Neural progenitor cell (in vitro differentiated cells): Measurements from ENCODE around the gene C12orf75. TPM values are rescaled to one million over a fixed set of nuclear protein-coding genes. Genes with fewer than 3 reads are reported as not detected.

Experiments used
- DNase-seq: peaks from one replicate; pipeline ENCODE4 v3.0.0-alpha.2; 2016; ENCODE audit warnings: low spot score
- H2AFZ ChIP-seq: fragments of 200-600 bp; sonication (generic); replicated peaks from 2 replicates; pipeline ENCODE4 v1.6.1; 2016; ENCODE audit warnings: antibody characterized with exemption
- H3F3A ChIP-seq: fragments of 200-600 bp; sonication (generic); 2 replicates; pipeline ENCODE4 v1.6.1; 2016; ENCODE audit warnings: antibody characterized with exemption, low read depth
- H3K27ac ChIP-seq: fragments of 200-600 bp; sonication (generic); 2 replicates; pipeline ENCODE4 v1.5.1; 2016; ENCODE audit warnings: mild to moderate bottlenecking
- H3K27me3 ChIP-seq: fragments of 200-600 bp; sonication (generic); 2 replicates; pipeline ENCODE4 v1.6.1; 2016; ENCODE audit warnings: mild to moderate bottlenecking, moderate library complexity
- H3K36me3 ChIP-seq: fragments of 200-600 bp; sonication (generic); 2 replicates; pipeline ENCODE4 v1.5.1; 2016
- H3K4me1 ChIP-seq: fragments of 200-600 bp; sonication (generic); 2 replicates; pipeline ENCODE4 v1.6.1; 2016; ENCODE audit warnings: mixed run types
- H3K4me2 ChIP-seq: fragments of 200-600 bp; sonication (generic); 2 replicates; pipeline ENCODE4 v1.6.1; 2016
- H3K4me3 ChIP-seq: fragments of 200-600 bp; sonication (generic); 2 replicates; pipeline ENCODE4 v1.5.1; 2016
- H3K79me2 ChIP-seq: fragments of 200-600 bp; sonication (generic); 2 replicates; pipeline ENCODE4 v1.6.1; 2016; ENCODE audit warnings: low read depth
- H3K9ac ChIP-seq: fragments of 200-600 bp; sonication (generic); 2 replicates; pipeline ENCODE4 v1.6.1; 2016
- H3K9me3 ChIP-seq: fragments of 200-600 bp; sonication (generic); 2 replicates; pipeline ENCODE4 v1.5.1; 2016; ENCODE audit warnings: low read depth
- H4K20me1 ChIP-seq: fragments of 200-600 bp; sonication (generic); 2 replicates; pipeline ENCODE4 v1.6.1; 2016; ENCODE audit warnings: low read depth
- H3K27ac Mint-ChIP-seq: 3 replicates; pipeline ENCODE4 v1.8.0; 2021; ENCODE audit warnings: mixed read lengths
- H3K27me3 Mint-ChIP-seq: 2 replicates; pipeline ENCODE4 v1.8.0; 2022; ENCODE audit warnings: low read depth, mild to moderate bottlenecking, inconsistent platforms, moderate library complexity, mixed read lengths; ENCODE audit not compliant: insufficient read depth
- H3K36me3 Mint-ChIP-seq: 3 replicates; pipeline ENCODE4 v1.8.0; 2021; ENCODE audit warnings: mixed read lengths
- H3K4me1 Mint-ChIP-seq: 3 replicates; pipeline ENCODE4 v1.8.0; 2021; ENCODE audit warnings: mixed read lengths
- H3K4me3 Mint-ChIP-seq: 3 replicates; pipeline ENCODE4 v1.8.0; 2021; ENCODE audit warnings: mild to moderate bottlenecking, moderate library complexity, mixed read lengths
- H3K9me3 Mint-ChIP-seq: 3 replicates; pipeline ENCODE4 v1.8.0; 2020; ENCODE audit warnings: mixed read lengths
- EZH2 ChIP-seq: fragments of 200-600 bp; sonication (generic); IDR thresholded peaks from 2 replicates; pipeline ENCODE4 v1.6.1; 2017; ENCODE audit warnings: antibody characterized with exemption, mild to moderate bottlenecking, moderate library complexity
- EZH2phosphoT487 ChIP-seq: fragments of 200-600 bp; sonication (generic); IDR thresholded peaks from 2 replicates; pipeline ENCODE4 v1.6.1; 2017; ENCODE audit warnings: antibody characterized with exemption
- total RNA-seq: library from RNA; depleted of rRNA; stranded (reverse); fragments of >200 nt; gene quantifications from 2 replicates; pipeline ENCODE4 v1.2.3, GENCODE V29; 2015; ENCODE audit warnings: low replicate concordance
- TF ChIP-seq, protein P1 (sequence below): fragments of 200-600 bp; sonication (generic); IDR thresholded peaks from 2 replicates; pipeline ENCODE4 v1.5.1; 2017; ENCODE audit warnings: antibody characterized with exemption, mild to moderate bottlenecking

Gene C12orf75
- total RNA-seq, 1 donor from 2014 or later: 59.9 TPM

DNA sequence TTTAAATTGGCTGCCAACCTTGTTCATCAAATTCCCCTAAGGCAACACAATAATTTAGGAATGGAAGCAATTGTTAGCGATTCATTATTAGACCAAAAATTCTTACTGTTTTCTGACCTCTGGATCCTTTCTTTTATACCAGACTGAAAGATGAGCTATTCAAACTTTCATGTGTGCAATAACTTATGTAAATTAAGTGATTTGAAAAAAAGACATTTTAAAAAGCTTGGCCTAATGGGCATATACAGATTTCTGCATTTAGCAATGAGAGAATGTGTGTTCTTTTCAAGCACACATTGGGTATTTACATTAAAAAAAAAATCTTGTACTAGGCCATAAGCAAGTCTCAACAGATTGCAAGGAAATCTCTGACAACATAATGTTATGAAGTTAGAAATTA is 65.5 kb downstream of the C12orf75 start:
- Histone ChIP-seq H3K4me2 (no peak overlapping the region), H3K27me3 (no peaks in the 10 kb centered on the region), H3K9me3 (no peaks in the 10 kb centered on the region), H2AFZ (no peak overlapping the region), H4K20me1 (no peaks in the 10 kb centered on the region), H3F3A (no peaks in the 10 kb centered on the region), H3K4me3 (no peak overlapping the region), H3K9ac (no peak overlapping the region), H3K4me1 (no peaks in the 10 kb centered on the region), H3K79me2 (no peaks in the 10 kb centered on the region), H3K36me3 (no peaks in the 10 kb centered on the region), H3K27ac (no peak overlapping the region)
- TF ChIP-seq, protein P1, sequence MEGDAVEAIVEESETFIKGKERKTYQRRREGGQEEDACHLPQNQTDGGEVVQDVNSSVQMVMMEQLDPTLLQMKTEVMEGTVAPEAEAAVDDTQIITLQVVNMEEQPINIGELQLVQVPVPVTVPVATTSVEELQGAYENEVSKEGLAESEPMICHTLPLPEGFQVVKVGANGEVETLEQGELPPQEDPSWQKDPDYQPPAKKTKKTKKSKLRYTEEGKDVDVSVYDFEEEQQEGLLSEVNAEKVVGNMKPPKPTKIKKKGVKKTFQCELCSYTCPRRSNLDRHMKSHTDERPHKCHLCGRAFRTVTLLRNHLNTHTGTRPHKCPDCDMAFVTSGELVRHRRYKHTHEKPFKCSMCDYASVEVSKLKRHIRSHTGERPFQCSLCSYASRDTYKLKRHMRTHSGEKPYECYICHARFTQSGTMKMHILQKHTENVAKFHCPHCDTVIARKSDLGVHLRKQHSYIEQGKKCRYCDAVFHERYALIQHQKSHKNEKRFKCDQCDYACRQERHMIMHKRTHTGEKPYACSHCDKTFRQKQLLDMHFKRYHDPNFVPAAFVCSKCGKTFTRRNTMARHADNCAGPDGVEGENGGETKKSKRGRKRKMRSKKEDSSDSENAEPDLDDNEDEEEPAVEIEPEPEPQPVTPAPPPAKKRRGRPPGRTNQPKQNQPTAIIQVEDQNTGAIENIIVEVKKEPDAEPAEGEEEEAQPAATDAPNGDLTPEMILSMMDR: no peak
- TF ChIP-seq EZH2phosphoT487: no peak
- no peak for TF ChIP-seq EZH2
- H3K36me3 Mint-ChIP-seq: no peaks in the 10 kb centered on the region
- no peak overlapping the region for H3K4me3 Mint-ChIP-seq
- H3K27ac Mint-ChIP-seq: no peak overlapping the region
- H3K4me1 Mint-ChIP-seq: no peaks in the 10 kb centered on the region
- H3K9me3 Mint-ChIP-seq: no peaks in the 10 kb centered on the region
- DNase-seq: no peak
- no peaks in the 10 kb centered on the region for H3K27me3 Mint-ChIP-seq

DNA sequence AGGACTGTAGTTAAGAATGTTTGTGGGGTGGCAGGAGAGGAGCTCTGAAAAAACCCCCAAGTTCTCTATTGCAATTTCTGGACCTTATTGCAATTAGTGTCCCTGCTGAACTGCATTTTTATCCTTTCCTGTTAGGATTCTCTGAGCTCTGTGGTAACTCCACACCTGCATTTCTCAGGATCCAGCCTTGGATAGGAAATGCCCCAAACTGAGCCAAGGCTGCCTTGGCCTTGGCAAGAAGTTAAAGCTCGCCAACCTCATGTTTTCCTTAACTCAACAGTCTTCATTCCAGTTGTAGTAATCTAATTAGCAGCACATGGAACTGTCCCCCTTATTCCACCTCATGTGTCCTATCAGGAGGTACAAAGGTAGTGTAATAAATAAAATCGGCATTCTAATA is 66.5 kb downstream of the C12orf75 start:
- Mint-ChIP-seq H3K36me3 (no peaks in the 10 kb centered on the region), H3K9me3 (no peaks in the 10 kb centered on the region), H3K27ac (no peak overlapping the region), H3K4me1 (no peaks in the 10 kb centered on the region), H3K27me3 (no peaks in the 10 kb centered on the region), H3K4me3 (no peak overlapping the region)
- Histone ChIP-seq H4K20me1 (no peaks in the 10 kb centered on the region), H3K9me3 (no peaks in the 10 kb centered on the region), H3K79me2 (no peaks in the 10 kb centered on the region), H3K27me3 (no peaks in the 10 kb centered on the region), H3F3A (no peaks in the 10 kb centered on the region), H3K4me2 (no peak overlapping the region), H3K36me3 (no peaks in the 10 kb centered on the region), H3K4me1 (no peaks in the 10 kb centered on the region), H3K27ac (no peak overlapping the region), H2AFZ (no peak overlapping the region), H3K9ac (no peak overlapping the region), H3K4me3 (no peak overlapping the region)
- no peak for DNase-seq
- TF ChIP-seq EZH2phosphoT487 (no peak), EZH2 (no peak)
- TF ChIP-seq, protein P1: no peak

DNA sequence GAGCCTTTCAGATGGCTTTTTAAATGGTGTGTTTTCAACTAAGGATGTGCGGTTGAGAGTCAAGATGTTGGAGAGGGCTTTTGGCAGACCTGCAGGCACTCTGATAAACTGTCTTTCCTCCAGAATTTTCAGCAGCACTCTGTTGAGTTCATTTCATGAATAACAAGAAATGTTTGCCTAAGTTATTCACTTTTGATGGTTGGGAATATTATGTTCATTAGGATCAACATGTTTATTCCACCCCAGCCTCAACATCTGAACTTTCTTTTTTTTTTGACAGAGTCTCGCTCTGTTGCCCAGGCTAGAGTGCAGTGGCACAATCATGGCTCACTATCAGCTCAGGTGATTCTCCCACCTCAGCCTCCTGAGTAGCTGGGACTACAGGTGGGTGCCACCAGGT is 68.4 kb downstream of the C12orf75 start:
- no peaks in the 10 kb centered on the region for H3K4me1 Mint-ChIP-seq
- Histone ChIP-seq H3K9me3 (no peaks in the 10 kb centered on the region), H4K20me1 (no peaks in the 10 kb centered on the region), H3K4me1 (no peaks in the 10 kb centered on the region), H3K4me3 (no peak overlapping the region), H3F3A (no peaks in the 10 kb centered on the region), H2AFZ (no peak overlapping the region), H3K9ac (no peak overlapping the region), H3K36me3 (no peaks in the 10 kb centered on the region), H3K79me2 (no peaks in the 10 kb centered on the region), H3K4me2 (no peak overlapping the region), H3K27me3 (no peaks in the 10 kb centered on the region), H3K27ac (no peak overlapping the region)
- no peak for TF ChIP-seq EZH2
- TF ChIP-seq, protein P1: no peak
- TF ChIP-seq EZH2phosphoT487: no peak
- H3K27ac Mint-ChIP-seq: no peak overlapping the region
- no peaks in the 10 kb centered on the region for H3K9me3 Mint-ChIP-seq
- no peaks in the 10 kb centered on the region for H3K36me3 Mint-ChIP-seq
- H3K27me3 Mint-ChIP-seq: no peaks in the 10 kb centered on the region
- DNase-seq: no peak
- H3K4me3 Mint-ChIP-seq: no peak overlapping the region
